ENCODE results near the gene NTNG2.

Gene NTNG2

GRCh38 chr9:132172185-132172584, 10.3 kb downstream of the NTNG2 start:
- TF ChIP-seq CTCF (conservative IDR thresholded peaks at IDR 0.05) = no peak

DNA sequence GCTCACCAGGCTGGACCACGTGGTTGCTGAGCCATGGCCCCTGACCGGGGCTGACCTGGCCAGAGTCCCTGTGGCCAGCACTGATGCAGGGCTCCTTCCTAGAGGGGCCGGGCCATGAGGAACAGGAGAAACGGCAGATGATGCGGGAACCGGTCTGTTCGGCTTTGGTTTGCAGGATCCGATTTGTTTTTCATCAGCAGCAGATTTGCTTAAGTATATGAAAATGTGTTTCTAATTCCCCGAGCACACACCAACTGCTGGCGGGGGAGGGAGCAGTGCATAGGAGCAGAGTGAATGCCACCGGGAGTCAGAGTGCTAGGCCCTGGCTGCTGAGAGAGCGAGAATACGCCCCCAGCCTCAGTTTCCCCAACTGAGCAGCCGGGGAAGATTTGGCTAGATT, 13.6 kb downstream of the NTNG2 start:
- H3K27ac ChIP-seq = no peak overlapping the region
- TF ChIP-seq CTCF (conservative IDR thresholded peaks at IDR 0.05) = no peak

More at GRCh38 chr9:132172185-132172584, 10.3 kb downstream of the NTNG2 start:
- H3K27ac ChIP-seq = no peak overlapping the region

GRCh38 chr9:132176338-132176737, 14.5 kb downstream of the NTNG2 start:
- H3K27ac ChIP-seq = no peak overlapping the region
- no peak for TF ChIP-seq CTCF (conservative IDR thresholded peaks at IDR 0.05)

DNA sequence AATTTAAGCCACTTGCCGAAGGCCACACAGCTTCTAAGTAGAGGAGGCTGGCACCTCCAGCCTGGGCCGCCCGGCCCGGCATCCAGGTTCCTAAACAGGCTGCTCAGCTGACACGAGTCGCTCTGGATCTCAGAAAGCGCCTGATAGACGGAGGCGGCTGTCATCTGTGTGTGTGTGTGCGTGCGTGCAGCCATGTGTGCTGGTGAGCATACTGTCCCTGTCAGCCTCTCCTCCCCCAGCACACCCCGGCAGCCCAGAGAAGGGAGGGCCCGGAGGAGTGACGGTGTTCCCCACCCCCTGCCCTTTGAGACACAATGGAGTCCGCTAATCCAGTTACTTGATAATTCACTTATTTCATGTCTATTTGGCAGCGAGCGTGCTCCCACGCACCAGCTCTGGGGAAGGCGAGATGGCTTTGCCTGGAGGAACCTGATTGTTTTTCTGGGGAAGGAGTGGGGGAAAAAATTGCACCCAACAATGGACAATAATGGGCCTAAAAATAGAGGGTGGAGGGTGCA, 20.0 kb downstream of the NTNG2 start:
- no peak for TF ChIP-seq CTCF (conservative IDR thresholded peaks at IDR 0.05)

GRCh38 chr9:132182314-132183091, 20.6 kb downstream of the NTNG2 start:
- TF ChIP-seq CTCF (conservative IDR thresholded peaks at IDR 0.05) = no peak; the same call in 1 of the 2 replicates
- no peak overlapping the region for H3K27ac ChIP-seq

More for the DNA sequence above, 20.0 kb downstream of the NTNG2 start:
- no peak overlapping the region for H3K27ac ChIP-seq

- H3K27ac ChIP-seq = no peak overlapping the region
- no peak for TF ChIP-seq CTCF (conservative IDR thresholded peaks at IDR 0.05)
Observed at GRCh38 chr9:132183134-132183533, 21.3 kb downstream of the NTNG2 start.

DNA sequence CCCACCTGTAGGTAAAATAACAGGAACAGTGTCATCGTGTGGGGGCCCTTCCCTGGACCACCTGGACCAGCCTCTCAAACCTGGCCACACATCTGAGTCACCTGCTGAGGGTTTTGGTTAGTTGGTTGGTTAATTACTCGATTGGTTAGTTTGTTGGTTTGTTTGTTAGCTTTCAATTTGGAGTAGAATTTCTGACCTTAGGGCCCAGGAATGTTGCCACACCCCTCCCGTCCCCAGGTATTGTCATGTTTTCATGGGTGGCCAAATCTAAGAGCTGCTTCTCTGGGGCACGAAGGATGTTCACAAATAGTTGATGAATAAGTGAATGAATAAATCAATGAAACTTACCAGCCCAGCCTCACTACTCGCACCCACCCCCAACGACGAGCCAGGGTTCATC, 21.9 kb downstream of the NTNG2 start:
- no peak overlapping the region for H3K27ac ChIP-seq
- TF ChIP-seq CTCF (conservative IDR thresholded peaks at IDR 0.05) = no peak
